GM18870 (cell line): ENCODE measurements around the gene IKZF4.
"Not testable (repeated sequence)": the region's sequence is repeated elsewhere in the genome, so short reads cannot be mapped to it uniquely, and the experiment has no call there.

Source experiments
- ATAC-seq: cut with Tn5 transposase; IDR thresholded peaks from one replicate; pipeline ENCODE4 v1.9.1; 2021; ENCODE audit warnings: moderate library complexity; ENCODE audit not compliant: unreplicated experiment

IKZF4 gene

GRCh38 chr12:56038022-56038655, 17.3 kb downstream of the IKZF4 start:
- ATAC-seq = no peak

GRCh38 chr12:56040151-56040550, 19.3 kb downstream of the IKZF4 start:
- no peak for ATAC-seq

GRCh38 chr12:56040963-56041551, 20.2 kb downstream of the IKZF4 start:
- ATAC-seq = no peak

GRCh38 chr12:56041552-56042429, 20.9 kb downstream of the IKZF4 start, which contains the start of gene RPS26:
Gene RPS26, plus strand, starts transcription at chr12:56041918. Its CDS starts 249 bp downstream, at chr12:56042167.
- ATAC-seq = peak; percentile 92

GRCh38 chr12:56042430-56042813, 21.6 kb downstream of the IKZF4 start:
- ATAC-seq = not testable (repeated sequence)

- no peak for ATAC-seq
Observed at GRCh38 chr12:56042843-56043242, 22.0 kb downstream of the IKZF4 start.

- ATAC-seq = no peak
Observed at GRCh38 chr12:56046027-56046780, 25.4 kb downstream of the IKZF4 start.

- no peak for ATAC-seq
Observed at GRCh38 chr12:56053407-56053893, 32.6 kb downstream of the IKZF4 start.

GRCh38 chr12:56059964-56060363, 39.1 kb downstream of the IKZF4 start:
- ATAC-seq = not testable (repeated sequence)

GRCh38 chr12:56061982-56062381, 41.1 kb downstream of the IKZF4 start:
- no peak for ATAC-seq

- ATAC-seq = no peak
Observed at GRCh38 chr12:56062996-56063395, 42.2 kb downstream of the IKZF4 start.

- ATAC-seq = no peak
Observed at GRCh38 chr12:56071648-56072047, 50.8 kb downstream of the IKZF4 start.

- ATAC-seq = no peak
Observed at GRCh38 chr12:56074396-56074795, 53.6 kb downstream of the IKZF4 start.

- ATAC-seq = not testable (repeated sequence)
Observed at GRCh38 chr12:56077966-56078365, 57.1 kb downstream of the IKZF4 start.

- ATAC-seq = no peak
Observed at GRCh38 chr12:56078427-56078826, 57.6 kb downstream of the IKZF4 start.

- ATAC-seq = no peak
Observed at GRCh38 chr12:56078931-56079722, 58.3 kb downstream of the IKZF4 start.

- ATAC-seq = no peak
Observed at GRCh38 chr12:56079723-56080555, 59.1 kb downstream of the IKZF4 start, which contains the start of gene ERBB3. Gene ERBB3, plus strand, starts transcription at chr12:56080165. Its CDS starts 136 bp downstream, at chr12:56080301.

- no peak for ATAC-seq
Observed at GRCh38 chr12:56080556-56081138, 59.8 kb downstream of the IKZF4 start.
